GM10248 (cell line): ENCODE measurements around the gene KRT33B.

Source experiments
- CTCF ChIA-PET: fragments of 300-600 bp; sonication (Branson Sonifier 250); formaldehyde crosslinking; extraction: SDS; loops from one replicate; lab custom pipeline; 2021; ENCODE audit warnings: antibody characterized with exemption; lab: Yijun Ruan, JAX
- POLR2A ChIA-PET: fragments of 350-650 bp; sonication (Branson Sonifier 250); formaldehyde crosslinking; extraction: SDS; loops from one replicate; lab custom pipeline; 2020; ENCODE audit warnings: antibody characterized with exemption; lab: Yijun Ruan, JAX
- DNase-seq: peaks from one replicate; pipeline ENCODE4 v3.0.0; 2012; ENCODE audit errors: extremely low spot score
- TF ChIP-seq, protein P1 (sequence below): IDR thresholded peaks from 2 replicates; pipeline ENCODE4 v1.5.1; 2012; ENCODE audit warnings: mild to moderate bottlenecking, low read depth; ENCODE audit errors: extremely low read depth, missing control alignments, control extremely low read depth

The KRT33B gene

DNA sequence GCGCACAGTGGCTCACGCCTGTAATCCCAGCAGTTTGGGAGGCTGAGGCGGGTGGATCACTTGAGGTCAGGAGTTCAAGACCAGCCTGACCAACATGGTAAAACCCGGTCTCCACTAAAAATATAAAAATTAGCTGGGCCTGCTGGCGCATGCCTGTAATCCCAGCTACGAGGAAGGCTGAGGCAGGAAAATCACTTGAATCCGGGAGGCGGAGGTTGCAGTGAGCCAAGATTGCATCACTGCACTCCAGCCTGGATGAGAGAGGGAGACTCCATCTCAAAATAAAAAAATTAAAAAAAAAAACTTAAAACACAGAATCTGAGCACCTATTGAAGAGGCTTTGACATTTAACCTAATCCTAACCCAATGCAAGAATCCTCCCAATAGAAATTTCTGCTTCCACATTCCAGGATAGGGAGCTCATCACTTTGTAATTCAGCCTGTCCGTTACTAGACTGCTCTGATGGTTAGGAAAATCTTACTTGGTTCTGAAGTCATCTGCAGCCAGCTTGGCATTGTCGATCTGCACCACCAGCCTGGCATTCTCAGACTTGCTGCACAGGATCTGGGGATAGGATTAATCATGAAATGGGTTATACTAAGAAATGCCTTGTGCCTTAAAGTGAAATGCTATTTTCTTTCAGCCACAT, 2.1 kb downstream of the KRT33B start:
- no peak for DNase-seq
- ChIA-PET CTCF (no interaction called here), POLR2A (no interaction called here)
- TF ChIP-seq, protein P1, sequence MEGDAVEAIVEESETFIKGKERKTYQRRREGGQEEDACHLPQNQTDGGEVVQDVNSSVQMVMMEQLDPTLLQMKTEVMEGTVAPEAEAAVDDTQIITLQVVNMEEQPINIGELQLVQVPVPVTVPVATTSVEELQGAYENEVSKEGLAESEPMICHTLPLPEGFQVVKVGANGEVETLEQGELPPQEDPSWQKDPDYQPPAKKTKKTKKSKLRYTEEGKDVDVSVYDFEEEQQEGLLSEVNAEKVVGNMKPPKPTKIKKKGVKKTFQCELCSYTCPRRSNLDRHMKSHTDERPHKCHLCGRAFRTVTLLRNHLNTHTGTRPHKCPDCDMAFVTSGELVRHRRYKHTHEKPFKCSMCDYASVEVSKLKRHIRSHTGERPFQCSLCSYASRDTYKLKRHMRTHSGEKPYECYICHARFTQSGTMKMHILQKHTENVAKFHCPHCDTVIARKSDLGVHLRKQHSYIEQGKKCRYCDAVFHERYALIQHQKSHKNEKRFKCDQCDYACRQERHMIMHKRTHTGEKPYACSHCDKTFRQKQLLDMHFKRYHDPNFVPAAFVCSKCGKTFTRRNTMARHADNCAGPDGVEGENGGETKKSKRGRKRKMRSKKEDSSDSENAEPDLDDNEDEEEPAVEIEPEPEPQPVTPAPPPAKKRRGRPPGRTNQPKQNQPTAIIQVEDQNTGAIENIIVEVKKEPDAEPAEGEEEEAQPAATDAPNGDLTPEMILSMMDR = no peak

- TF ChIP-seq, protein P1 = no peak
- POLR2A ChIA-PET = no interaction called here
- no peak for DNase-seq
- CTCF ChIA-PET = interaction anchor here (1.1 kb wide), 1 partner anchor 14 kb away, joined by 3 read pairs; no protein-coding TSS in a partner anchor
Measured at GRCh38 chr17:41366070-41366469, 3.5 kb downstream of the KRT33B start.

- CTCF ChIA-PET = no interaction called here
Measured at GRCh38 chr17:41363881-41364280, 5.7 kb downstream of the KRT33B start.

DNA sequence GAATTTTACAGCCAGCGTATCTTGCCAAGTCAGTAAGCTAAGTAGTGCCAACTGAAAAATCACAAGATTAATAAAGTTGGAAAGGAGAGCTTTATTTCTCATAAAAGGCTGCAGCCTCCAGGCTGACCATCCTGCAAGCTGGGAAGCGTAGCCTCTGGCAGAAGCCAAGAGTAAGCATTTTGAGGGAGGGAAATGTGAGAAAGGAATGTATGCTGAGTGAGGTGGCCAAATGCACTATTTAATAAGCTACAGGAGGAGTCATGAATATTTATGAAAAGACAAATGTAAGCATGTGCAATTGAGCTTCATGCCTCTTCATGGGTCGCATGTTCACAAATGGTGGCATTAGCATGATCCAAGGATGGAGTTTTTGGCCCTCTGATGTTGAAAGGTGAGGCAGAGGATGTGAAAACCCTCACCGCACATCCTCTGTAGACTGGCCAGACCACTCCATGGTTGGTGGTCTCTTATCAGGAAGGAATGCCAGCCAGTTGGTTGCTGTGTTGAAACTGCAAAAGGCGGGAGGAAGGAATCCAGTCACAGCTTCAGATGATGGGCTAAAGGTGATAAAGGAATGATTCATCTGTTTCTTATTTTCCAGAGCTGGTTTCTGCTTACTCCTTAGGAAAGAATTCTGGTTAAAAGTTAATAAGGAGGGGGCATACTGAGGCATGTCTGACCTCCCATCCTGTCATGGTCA, 9.2 kb downstream of the KRT33B start:
- CTCF ChIA-PET = no interaction called here
- TF ChIP-seq, protein P1 = no peak
- no peak for DNase-seq
- POLR2A ChIA-PET = no interaction called here

More at GRCh38 chr17:41363881-41364280, 5.7 kb downstream of the KRT33B start:
- no peak for DNase-seq
- TF ChIP-seq, protein P1 = no peak
- POLR2A ChIA-PET = no interaction called here

- POLR2A ChIA-PET = no interaction called here
- no peak for DNase-seq
- CTCF ChIA-PET = interaction anchor here (2.3 kb wide), 1 partner anchor 15 kb away, joined by 11 read pairs; the partner anchor contains the start of gene KRT33B
- TF ChIP-seq, protein P1 = no peak
Measured at GRCh38 chr17:41354536-41354935, 15.1 kb downstream of the KRT33B start.

GRCh38 chr17:41352597-41353366, 16.8 kb downstream of the KRT33B start:
- ChIA-PET CTCF (interaction anchor here (1.0 to 1.3 kb wide), 2 partner anchors 13 to 30 kb away, joined by 3 read pairs; no protein-coding TSS in a partner anchor), POLR2A (no interaction called here)
- DNase-seq = no peak
- TF ChIP-seq, protein P1 = no peak
